ENCODE data around the gene PTPRJ. TPM values are rescaled to one million over a fixed set of nuclear protein-coding genes. Genes with fewer than 3 reads are reported as not detected.

PTPRJ gene
- total and polyA plus RNA-seq, 2 of the 13 experiments (the other 11 are each of a cell fraction or from before 2014, with no cell fraction given), result 1.0 to 1.2 TPM

- TF ChIP-seq UBTF (CRISPR knock-in tag; IDR thresholded peaks at IDR 0.05) (no peak), DMTF1 (CRISPR knock-in tag; IDR thresholded peaks at IDR 0.05) (no peak), HMG20A (CRISPR knock-in tag; IDR thresholded peaks at IDR 0.05; ENCODE audit: borderline replicate concordance) (peak; percentile 52; the same call in 1 of the 2 replicates), SMYD3 (CRISPR knock-in tag; IDR thresholded peaks at IDR 0.05) (no peak), ZNF574 (CRISPR knock-in tag; IDR thresholded peaks at IDR 0.05) (peak; percentile 60; the same call in 1 of the 2 replicates), NCOA2 (CRISPR knock-in tag; IDR thresholded peaks at IDR 0.05) (peak; percentile 72), TEF (CRISPR knock-in tag; IDR thresholded peaks at IDR 0.05) (no peak), TRAFD1 (CRISPR knock-in tag; IDR thresholded peaks at IDR 0.05; ENCODE audit: borderline replicate concordance) (no peak), GABPA (IDR thresholded peaks at IDR 0.05; ENCODE audit: low read depth, low read length) (no peak), GABPA (CRISPR knock-in tag; IDR thresholded peaks at IDR 0.05; ENCODE audit: low read depth) (0 out of 2 replicates have a peak, but pooled peaks have one; percentile 13), BHLHE40 (IDR thresholded peaks at IDR 0.05; ENCODE audit: low read length) (peak; percentile 38; the same call in 1 of the 2 replicates), CEBPZ (IDR thresholded peaks at IDR 0.05; ENCODE audit: low read length) (no peak), PRPF4 (IDR thresholded peaks at IDR 0.05; ENCODE audit: low read depth, low read length, poor library complexity, severe bottlenecking) (no peak), KDM6A (CRISPR knock-in tag; IDR thresholded peaks at IDR 0.05; ENCODE audit: low read depth) (0 out of 2 replicates have a peak, but pooled peaks have one; percentile 35), MIXL1 (CRISPR knock-in tag; IDR thresholded peaks at IDR 0.05) (peak; percentile 16; the same call in 1 of the 2 replicates), ZNF431 (CRISPR knock-in tag; IDR thresholded peaks at IDR 0.05; ENCODE audit: borderline replicate concordance, low read depth) (0 out of 2 replicates have a peak, but pooled peaks have one; percentile 23)
Measured at GRCh38 chr11:47941907-47942558, 38.3 kb upstream of the PTPRJ start (continued).
